K562 (cell line): Measurements from ENCODE around the gene LRP10. TPM values are rescaled to one million over a fixed set of nuclear protein-coding genes. Genes with fewer than 3 reads are reported as not detected.

Source experiments
- CHCHD3 ChIP-seq: fragments of 250-450 bp; sonication (Bioruptor Pico); IDR thresholded peaks from 2 replicates; pipeline ENCODE4 v2.1.2; 2022; ENCODE audit warnings: mild to moderate bottlenecking
- SAP30 ChIP-seq: fragments of 200-600 bp; sonication (generic); IDR thresholded peaks from 2 replicates; pipeline ENCODE4 v1.6.1; 2012; ENCODE audit warnings: borderline replicate concordance, low read depth, mild to moderate bottlenecking, moderate library complexity, low read length, control low read depth, inconsistent platforms; ENCODE audit not compliant: insufficient read depth, poor library complexity, severe bottlenecking
- SIN3A ChIP-seq, 2 experiments: fragments of 150-350 bp in 1 of 2; IDR thresholded peaks; 2 replicates each; pipeline ENCODE4 v1.6.1; 2011 to 2016; ENCODE audit warnings: borderline replicate concordance in 2 of 2, low read depth in 2 of 2, low read length in 2 of 2, mild to moderate bottlenecking in 2 of 2, moderate library complexity in 2 of 2; ENCODE audit not compliant: control insufficient read depth in 1 of 2
- SRSF9 ChIP-seq: fragments of 200-400 bp; formaldehyde crosslinking; IDR thresholded peaks from 2 replicates; pipeline ENCODE4 v1.6.1; 2017; ENCODE audit warnings: low read depth, low read length, borderline replicate concordance
- ZNF311 ChIP-seq: fragments of 250-450 bp; sonication (Bioruptor Pico); IDR thresholded peaks from 2 replicates; pipeline ENCODE4 v1.4.0; 2020; ENCODE audit warnings: mild to moderate bottlenecking, moderate library complexity
- polyA plus RNA-seq, 8 experiments: library from polyadenylated mRNA; depleted of rRNA in 4 of 8; stranded (reverse) in 5 of 8; unstranded in 3 of 8; fragments of >200 nt; fragmentation: Nextera tagmentation in 2 of 8; fragmentation: Illumina TruSeq in 1 of 8; extraction: Ambion mirVana in 2 of 8; extraction: Trizol in 1 of 8; gene quantifications; 2 replicates each; pipeline versions ENCODE4 v1.2.1 to v1.2.3, GENCODE V29; 2011 to 2014; ENCODE audit warnings: inconsistent platforms in 1 of 8, missing spikeins in 1 of 8
- total RNA-seq, 7 experiments: library from RNA; depleted of rRNA in 6 of 7; stranded (reverse); fragments of >200 nt in 6 of 7; fragmentation: Illumina TruSeq in 2 of 7; extraction: Trizol in 2 of 7; gene quantifications; 2 replicates each; pipeline versions ENCODE4 v1.2.1 to v1.2.3, GENCODE V29; 2011 to 2021; ENCODE audit warnings: low replicate concordance in 1 of 7
- TF ChIP-seq, protein P1 (sequence below): fragments of 450-650 bp; formaldehyde crosslinking; IDR thresholded peaks from 2 replicates; pipeline ENCODE4 v1.4.0; 2020; ENCODE audit warnings: mild to moderate bottlenecking, moderate library complexity

The LRP10 gene
- total and polyA plus RNA-seq, 9 of the 15 experiments (the other 6 are each of a cell fraction or from before 2014, with no cell fraction given) = 1.3 to 45.5 (median 10.9) TPM

DNA sequence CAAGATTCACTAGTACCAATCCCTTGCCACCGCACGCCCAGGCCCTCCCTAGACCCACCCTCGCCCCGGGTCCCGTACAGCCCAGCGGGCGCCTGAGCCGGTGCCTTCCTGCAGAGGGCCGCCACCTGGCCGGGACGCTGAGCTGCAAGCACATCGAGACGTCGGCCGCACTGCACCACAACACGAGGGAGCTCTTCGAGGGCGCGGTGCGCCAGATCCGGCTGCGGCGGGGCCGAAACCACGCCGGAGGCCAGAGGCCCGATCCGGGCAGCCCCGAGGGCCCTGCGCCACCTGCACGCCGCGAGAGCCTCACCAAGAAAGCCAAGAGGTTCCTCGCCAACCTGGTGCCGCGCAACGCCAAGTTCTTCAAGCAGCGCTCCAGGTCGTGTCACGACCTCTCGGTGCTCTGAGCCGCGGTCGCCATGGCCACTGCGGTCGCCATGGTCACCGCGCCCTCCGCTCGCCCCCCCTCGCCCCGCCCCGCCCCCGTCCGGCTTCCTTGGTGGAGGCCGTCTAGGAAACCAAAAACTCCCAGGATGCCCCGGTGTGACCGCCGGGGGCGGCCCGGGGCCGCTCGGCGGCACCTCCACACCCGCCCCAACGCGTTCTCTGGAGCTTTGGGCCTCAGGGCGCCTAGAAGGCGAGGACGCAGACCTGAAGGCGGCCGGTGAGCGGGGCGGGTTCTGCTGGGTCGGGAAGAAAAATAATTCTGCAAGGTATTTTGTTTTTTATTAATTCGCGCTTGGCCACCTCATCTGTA, 15.1 kb downstream of the LRP10 start (continued):
- TF ChIP-seq SAP30 (peak; percentile 32), SRSF9 (no peak), SIN3A (IDR thresholded peaks at IDR 0.05; ENCODE audit: borderline replicate concordance in 2 of 2, control insufficient read depth in 1 of 2, low read depth in 2 of 2, low read length in 2 of 2) (peak; percentile 22 to 41; a peak in 1 of 4 replicates), CHCHD3 (no peak; the same call in 1 of the 2 replicates), ZNF311 (CRISPR knock-in tag) (no peak)
- TF ChIP-seq, protein P1, sequence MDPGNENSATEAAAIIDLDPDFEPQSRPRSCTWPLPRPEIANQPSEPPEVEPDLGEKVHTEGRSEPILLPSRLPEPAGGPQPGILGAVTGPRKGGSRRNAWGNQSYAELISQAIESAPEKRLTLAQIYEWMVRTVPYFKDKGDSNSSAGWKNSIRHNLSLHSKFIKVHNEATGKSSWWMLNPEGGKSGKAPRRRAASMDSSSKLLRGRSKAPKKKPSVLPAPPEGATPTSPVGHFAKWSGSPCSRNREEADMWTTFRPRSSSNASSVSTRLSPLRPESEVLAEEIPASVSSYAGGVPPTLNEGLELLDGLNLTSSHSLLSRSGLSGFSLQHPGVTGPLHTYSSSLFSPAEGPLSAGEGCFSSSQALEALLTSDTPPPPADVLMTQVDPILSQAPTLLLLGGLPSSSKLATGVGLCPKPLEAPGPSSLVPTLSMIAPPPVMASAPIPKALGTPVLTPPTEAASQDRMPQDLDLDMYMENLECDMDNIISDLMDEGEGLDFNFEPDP = no peak
- TF ChIP-seq, all 486 proteins: peak for 125
